GM12878 (cell line): ENCODE data around the gene BSCL2. TPM values are rescaled to one million over a fixed set of nuclear protein-coding genes. Genes with fewer than 3 reads are reported as not detected.

Source experiments
- ATAC-seq: fragments of 200-7000 bp; cut with Tn5 transposase; 3 replicates; pipeline ENCODE4 v1.9.1; 2020; ENCODE audit warnings: mild to moderate bottlenecking, moderate library complexity
- BruUV-seq: library from RNA; stranded (reverse); fragments of 400-500 nt; replicated peaks from 2 replicates; lab custom pipeline; 2021; lab: Mats Ljungman, UMichigan
- CTCF ChIA-PET: fragments of 300-600 bp; sonication (Branson Sonifier 250); formaldehyde crosslinking; extraction: SDS; loops from one replicate; lab custom pipeline; 2021; ENCODE audit warnings: inconsistent platforms; lab: Yijun Ruan, JAX
- POLR2A ChIA-PET: fragments of 350-600 bp; formaldehyde crosslinking; extraction: SDS; loops from one replicate; lab custom pipeline; 2021; ENCODE audit warnings: inconsistent platforms; lab: Charles Lee
- RAD21 ChIA-PET: fragments of 300-600 bp; sonication (Branson Sonifier 250); formaldehyde crosslinking; loops from one replicate; lab custom pipeline; 2023; ENCODE audit warnings: antibody characterized with exemption; ENCODE audit not compliant: unreplicated experiment; lab: Charles Lee
- SMC1A ChIA-PET: fragments of 300-600 bp; sonication (Branson Sonifier 250); formaldehyde crosslinking; loops from one replicate; lab custom pipeline; 2023; ENCODE audit not compliant: unreplicated experiment, uncharacterized antibody; lab: Charles Lee
- DNase-seq: peaks from one replicate; pipeline ENCODE4 v3.0.0-alpha.2; 2011; ENCODE audit warnings: low read depth, low spot score
- FAIRE-seq: peaks from 3 replicates; lab custom pipeline; 2011; peaks lifted over from hg19 to GRCh38; lab: Jason Lieb, UNC
- H2AFZ ChIP-seq: 2 replicates; pipeline ENCODE4 v1.6.0; 2011; ENCODE audit warnings: low read depth, low read length, control low read depth; ENCODE audit not compliant: control insufficient read depth
- H3K27ac ChIP-seq: 2 replicates; pipeline ENCODE4 v1.5.1; 2011; ENCODE audit warnings: control low read depth; ENCODE audit not compliant: control insufficient read depth, insufficient read depth
- H3K27me3 ChIP-seq, 2 experiments: replicated peaks in 1 of 2; 2 replicates each; pipeline versions ENCODE4 v1.6.0 to v1.6.1; 2011; ENCODE audit warnings: low read length in 1 of 2; ENCODE audit not compliant: control insufficient read depth in 2 of 2, insufficient read depth in 2 of 2
- H3K36me3 ChIP-seq, 2 experiments: 2 replicates each; pipeline ENCODE4 v1.5.1; 2011; ENCODE audit warnings: low read length in 1 of 2; ENCODE audit not compliant: control insufficient read depth in 2 of 2, insufficient read depth in 2 of 2
- H3K4me1 ChIP-seq: 2 replicates; pipeline ENCODE4 v1.6.1; 2011; ENCODE audit warnings: mild to moderate bottlenecking, low read length, moderate library complexity, mixed read lengths; ENCODE audit not compliant: control insufficient read depth, insufficient read depth
- H3K4me2 ChIP-seq: 2 replicates; pipeline ENCODE4 v1.6.0; 2011; ENCODE audit warnings: control low read depth; ENCODE audit not compliant: control insufficient read depth, insufficient read depth
- H3K4me3 ChIP-seq: fragments of 200-600 bp; sonication (generic); 2 replicates; pipeline ENCODE4 v1.5.1; 2016
- H3K79me2 ChIP-seq: 2 replicates; pipeline ENCODE4 v1.6.0; 2011; ENCODE audit warnings: low read length; ENCODE audit not compliant: control insufficient read depth, insufficient read depth
- H3K9ac ChIP-seq: 2 replicates; pipeline ENCODE4 v1.8.0; 2011; ENCODE audit warnings: low read length, control low read depth, mixed read lengths; ENCODE audit not compliant: control insufficient read depth, insufficient read depth
- H3K9me3 ChIP-seq: replicated peaks from 3 replicates; pipeline ENCODE4 v1.5.1; 2011; ENCODE audit warnings: mild to moderate bottlenecking, low read length; ENCODE audit not compliant: control insufficient read depth, insufficient read depth
- H4K20me1 ChIP-seq: 2 replicates; pipeline ENCODE4 v1.6.0; 2011; ENCODE audit not compliant: control insufficient read depth, insufficient read depth
- ASH2L ChIP-seq: fragments of 300-600, 200-600 bp; sonication (generic); IDR thresholded peaks from 2 replicates; pipeline ENCODE4 v1.6.1; 2017; ENCODE audit warnings: low read depth, mild to moderate bottlenecking, borderline replicate concordance
- BCL11A ChIP-seq: IDR thresholded peaks from 2 replicates; pipeline ENCODE4 v1.6.1; 2011; ENCODE audit warnings: low read depth, low read length
- CEBPB ChIP-seq, 2 experiments: fragments of 150-350 bp in 1 of 2; IDR thresholded peaks; 2 replicates each; pipeline ENCODE4 v1.6.1; 2012 to 2014; ENCODE audit warnings: low read depth in 2 of 2, low read length in 2 of 2, borderline replicate concordance in 1 of 2, inconsistent platforms in 1 of 2
- ESRRA ChIP-seq: IDR thresholded peaks from 2 replicates; pipeline ENCODE4 v1.6.1; 2012; ENCODE audit warnings: mild to moderate bottlenecking, low read length, improper control_type of control experiment
- HDAC2 ChIP-seq: fragments of 200-600 bp; sonication (generic); IDR thresholded peaks from 2 replicates; pipeline ENCODE4 v1.6.1; 2017
- HDGF ChIP-seq: fragments of 450-650 bp; IDR thresholded peaks from 2 replicates; pipeline ENCODE4 v1.6.1; 2016; ENCODE audit warnings: antibody characterized with exemption
- JUNB ChIP-seq: IDR thresholded peaks from 2 replicates; pipeline ENCODE4 v1.6.1; 2016; ENCODE audit warnings: antibody characterized with exemption, mild to moderate bottlenecking
- RELA ChIP-seq: fragments of 450-650 bp; IDR thresholded peaks from 2 replicates; pipeline ENCODE4 v1.8.0; 2014; ENCODE audit warnings: borderline replicate concordance; ENCODE audit not compliant: partially characterized antibody
- SMAD1 ChIP-seq: fragments of 450-650 bp; IDR thresholded peaks from 2 replicates; pipeline ENCODE4 v1.6.1; 2018; ENCODE audit warnings: mild to moderate bottlenecking, low read depth; ENCODE audit not compliant: partially characterized antibody
- SREBF1 ChIP-seq: IDR thresholded peaks from 2 replicates; pipeline ENCODE4 v1.6.1; 2012; ENCODE audit warnings: mild to moderate bottlenecking, low read length
- WGBS: methylation state at CpG from one replicate; pipeline ENCODE4 v1.1.6; 2016; ENCODE audit warnings: low lambda C conversion rate; ENCODE audit not compliant: insufficient replicate concordance, insufficient coverage; ENCODE audit errors: missing lambda C conversion rate; 5-methylcytosine and 5-hydroxymethylcytosine counted together
- in situ Hi-C: fragments of 300-500 bp; cut with MboI; formaldehyde crosslinking; loops from 9 replicates; pipeline ENCODE4 v1.14.3; 2018; ENCODE audit warnings: mixed read lengths
- intact Hi-C: fragments of 100-400 bp; cut with micrococcal nuclease; formaldehyde crosslinking; loops from one replicate; pipeline ENCODE4 v1.14.2; 2022; ENCODE audit not compliant: unreplicated experiment
- polyA plus RNA-seq, 11 experiments: library from polyadenylated mRNA; depleted of rRNA in 4 of 11; unstranded in 6 of 11; stranded (reverse) in 5 of 11; fragments of >200 nt; fragmentation: Nextera tagmentation in 4 of 11; fragmentation: Illumina TruSeq in 1 of 11; extraction: Ambion mirVana in 4 of 11; extraction: Trizol in 1 of 11; gene quantifications; 1 replicate in 1 of 11; 2 replicates in 10 of 11; pipeline versions ENCODE4 v1.2.1 to v1.2.3, GENCODE V29; 2011 to 2016; ENCODE audit warnings: inconsistent platforms in 2 of 11, missing spikeins in 2 of 11, low read depth in 1 of 11
- total RNA-seq, 4 experiments: library from RNA; depleted of rRNA in 3 of 4; stranded (reverse); fragments of >200 nt in 3 of 4; fragmentation: Illumina TruSeq in 1 of 4; extraction: Trizol in 1 of 4; gene quantifications; 2 replicates each; pipeline versions ENCODE4 v1.2.1 to v1.2.3, GENCODE V29; 2013 to 2021

The BSCL2 gene
- total and polyA plus RNA-seq, 10 of the 15 experiments (the other 5 are each of a cell fraction or from before 2014, with no cell fraction given): 12.3 to 57.9 (median 21.8) TPM

- ChIA-PET CTCF (interaction anchor here (0.5 to 1.7 kb wide), 3 partner anchors 37 to 90 kb away, joined by 3 to 5 read pairs (median 4); no protein-coding TSS in a partner anchor), SMC1A (interaction anchor here (1.4 kb wide), 1 partner anchor 49 kb away, joined by 4 read pairs; no protein-coding TSS in a partner anchor), POLR2A (interaction anchor here (0.8 to 14.6 kb wide), 3 partner anchors 22 to 27 kb away, joined by 4 to 295 read pairs (median 6); partner anchors contain the start of genes B3GAT3, C11orf98, CSKMT and LBHD1), RAD21 (interaction anchor here (1.0 kb wide), 1 partner anchor 74 kb away, joined by 4 read pairs; the partner anchor contains the start of gene EEF1G)
- in situ Hi-C loops (no loop called here), intact Hi-C loops (no loop called here)
- 93% methylated on average over 24 of the region's 24 CpGs for WGBS
- H3K79me2 ChIP-seq: peaks cover 51% of the 10 kb centered on the region
- no peak for DNase-seq
- FAIRE-seq: no peak
- no peak overlapping the region for H2AFZ ChIP-seq
- no peak for ATAC-seq
- peaks cover 4% of the 10 kb centered on the region; the same call in 1 of the 2 replicates for H3K4me1 ChIP-seq
- no peak overlapping the region for H3K4me3 ChIP-seq
- H3K4me2 ChIP-seq: no peak overlapping the region
- no peaks in the 10 kb centered on the region for H3K27me3 ChIP-seq
- H3K36me3 ChIP-seq: peaks cover 5 to 13% of the 10 kb centered on the region in 2 experiments; a peak in 3 of 4 replicates
- BruUV-seq: no TSS peak
- H4K20me1 ChIP-seq: no peaks in the 10 kb centered on the region; the same call in 1 of the 2 replicates
- no peak overlapping the region for H3K9ac ChIP-seq
- TF ChIP-seq ASH2L: no peak
- no peak for TF ChIP-seq RELA
- no peaks in the 10 kb centered on the region for H3K9me3 ChIP-seq
- H3K27ac ChIP-seq: no peak overlapping the region
Measured at GRCh38 chr11:62648185-62648966, 58.8 kb downstream of the BSCL2 start.

DNA sequence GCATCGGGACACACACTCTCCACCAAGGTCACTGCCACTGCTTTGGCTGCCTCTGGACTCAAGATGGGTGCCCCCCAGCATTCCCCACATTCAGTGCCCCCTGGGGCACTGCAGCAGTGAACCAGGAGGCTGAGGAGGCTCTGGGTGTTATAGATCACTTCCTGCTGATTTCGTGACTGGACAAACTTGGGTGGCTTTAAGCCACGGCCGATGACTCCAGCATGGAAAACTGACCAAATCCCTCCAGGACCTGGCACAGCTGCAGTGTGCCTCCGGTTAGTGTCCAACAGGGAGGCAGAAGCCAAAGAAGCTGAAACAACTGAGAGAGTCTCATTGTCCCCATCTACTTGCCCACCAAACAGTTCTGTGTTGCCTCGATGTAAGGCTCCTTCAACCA lies 59.6 kb downstream of the BSCL2 start:
- H3K9me3 ChIP-seq: no peaks in the 10 kb centered on the region
- H3K9ac ChIP-seq: no peak overlapping the region
- ChIA-PET POLR2A (interaction anchor here (1.5 to 14.6 kb wide), 2 partner anchors 22 to 26 kb away, joined by 6 to 295 read pairs; partner anchors contain the start of genes B3GAT3, C11orf98, CSKMT and LBHD1), CTCF (interaction anchor here (0.5 kb wide), 1 partner anchor 90 kb away, joined by 3 read pairs; no protein-coding TSS in a partner anchor), RAD21 (interaction anchor here (1.0 kb wide), 1 partner anchor 74 kb away, joined by 4 read pairs; the partner anchor contains the start of gene EEF1G), SMC1A (no interaction called here)
- no peak overlapping the region for H3K4me2 ChIP-seq
- intact Hi-C loops: loop anchor here (2.0 kb wide), 1 partner anchor 25 kb away; no protein-coding TSS in a partner anchor
- no peak for TF ChIP-seq HDGF
- TF ChIP-seq ESRRA: no peak
- TF ChIP-seq SREBF1: no peak
- TF ChIP-seq CEBPB (IDR thresholded peaks at IDR 0.05; ENCODE audit: borderline replicate concordance in 1 of 2, low read depth in 2 of 2, low read length in 2 of 2): no peak
- TF ChIP-seq BCL11A: no peak
- no peak for TF ChIP-seq SMAD1
- TF ChIP-seq HDAC2: no peak
- no peak for TF ChIP-seq JUNB
- DNase-seq: no peak
- no peak overlapping the region for H3K4me3 ChIP-seq
- peaks cover 4% of the 10 kb centered on the region; the same call in 1 of the 2 replicates for H3K4me1 ChIP-seq
- FAIRE-seq: no peak
- H3K36me3 ChIP-seq: peaks cover 10 to 13% of the 10 kb centered on the region in 2 experiments; a peak in 3 of 4 replicates
- BruUV-seq: no TSS peak
- no peaks in the 10 kb centered on the region; the same call in 1 of the 2 replicates for H4K20me1 ChIP-seq
- no peaks in the 10 kb centered on the region for H3K27me3 ChIP-seq
- no peak overlapping the region for H2AFZ ChIP-seq
- WGBS: 81% methylated on average over 6 of the region's 6 CpGs
- no peak overlapping the region for H3K27ac ChIP-seq
- ATAC-seq: no peak
- in situ Hi-C loops: no loop called here
- peaks cover 51% of the 10 kb centered on the region for H3K79me2 ChIP-seq
